MCF 10A (cell line): ENCODE data around the gene PLOD1. TPM values are rescaled to one million over a fixed set of nuclear protein-coding genes. Genes with fewer than 3 reads are reported as not detected.

Source experiments
- BruUV-seq: library from RNA; stranded (reverse); fragments of 400-500 nt; replicated peaks from 2 replicates; lab custom pipeline; 2021; lab: Mats Ljungman, UMichigan
- CTCF ChIA-PET: fragments of 300-600 bp; sonication (Branson Sonifier 250); formaldehyde crosslinking; extraction: SDS; loops from one replicate; lab custom pipeline; 2021; ENCODE audit warnings: antibody characterized with exemption, inconsistent platforms; lab: Yijun Ruan, JAX
- POLR2A ChIA-PET: fragments of 300-600, 350-650 bp; sonication (Branson Sonifier 250); formaldehyde crosslinking; extraction: SDS; loops from one replicate; lab custom pipeline; 2020; ENCODE audit warnings: antibody characterized with exemption, inconsistent platforms; lab: Yijun Ruan, JAX
- DNase-seq: peaks from one replicate; pipeline ENCODE4 v3.0.0-alpha.2; 2018; ENCODE audit not compliant: unreplicated experiment
- H3K27ac Mint-ChIP-seq: one replicate; pipeline ENCODE4 v1.8.0; 2022; ENCODE audit warnings: mild to moderate bottlenecking, low read depth, mixed read lengths; ENCODE audit not compliant: unreplicated experiment
- H3K27me3 Mint-ChIP-seq: one replicate; pipeline ENCODE4 v1.8.0; 2022; ENCODE audit warnings: mixed read lengths; ENCODE audit not compliant: insufficient read depth, unreplicated experiment
- H3K36me3 Mint-ChIP-seq: one replicate; pipeline ENCODE4 v1.8.0; 2022; ENCODE audit warnings: mild to moderate bottlenecking, moderate library complexity, mixed read lengths; ENCODE audit not compliant: insufficient read depth, unreplicated experiment
- H3K4me1 Mint-ChIP-seq: one replicate; pipeline ENCODE4 v1.8.0; 2022; ENCODE audit warnings: mixed read lengths; ENCODE audit not compliant: insufficient read depth, unreplicated experiment
- H3K4me3 Mint-ChIP-seq: one replicate; pipeline ENCODE4 v1.8.0; 2022; ENCODE audit warnings: mild to moderate bottlenecking, moderate library complexity, mixed read lengths; ENCODE audit not compliant: unreplicated experiment
- H3K9me3 Mint-ChIP-seq: one replicate; pipeline ENCODE4 v1.8.0; 2022; ENCODE audit warnings: mixed read lengths; ENCODE audit not compliant: unreplicated experiment
- CTCF ChIP-seq: fragments of 200-600 bp; IDR thresholded peaks from one replicate; pipeline ENCODE4 v1.8.0; 2022; ENCODE audit warnings: antibody characterized with exemption, mild to moderate bottlenecking; ENCODE audit not compliant: unreplicated experiment
- intact Hi-C: fragments of 100-400 bp; cut with micrococcal nuclease; formaldehyde crosslinking; loops from 2 replicates; pipeline ENCODE4 v1.14.1; 2022
- total RNA-seq: library from RNA; stranded (reverse); gene quantifications from 2 replicates; pipeline ENCODE4 v1.2.3, GENCODE V29; 2022

The PLOD1 gene
- total RNA-seq, 1 experiment from 2014 or later, result 48.2 TPM

- POLR2A ChIA-PET, result interaction anchor here (0.8 to 8.0 kb wide), 2 partner anchors 11 to 19 kb away, joined by 5 to 123 read pairs; no protein-coding TSS in a partner anchor
- no peak for DNase-seq
- intact Hi-C loops, result no loop called here
- no TSS peak for BruUV-seq
- CTCF ChIA-PET, result interaction anchor here (0.6 kb wide), 1 partner anchor 309 kb away, joined by 3 read pairs; no protein-coding TSS in a partner anchor
- H3K36me3 Mint-ChIP-seq, result peaks cover 45% of the 10 kb centered on the region
- no peaks in the 10 kb centered on the region for H3K27me3 Mint-ChIP-seq
- H3K4me1 Mint-ChIP-seq, result peaks cover 38% of the 10 kb centered on the region
- H3K4me3 Mint-ChIP-seq, result no peak overlapping the region
- no peak overlapping the region for H3K27ac Mint-ChIP-seq
- TF ChIP-seq CTCF, result no peak
- H3K9me3 Mint-ChIP-seq, result no peaks in the 10 kb centered on the region
Observed at GRCh38 chr1:11920239-11920903, 14.1 kb upstream of the PLOD1 start.

GRCh38 chr1:11921022-11921421 is 13.5 kb upstream of the PLOD1 start:
- no peak for DNase-seq
- H3K9me3 Mint-ChIP-seq, result no peaks in the 10 kb centered on the region
- ChIA-PET CTCF (no interaction called here), POLR2A (interaction anchor here (0.8 to 8.0 kb wide), 2 partner anchors 11 to 18 kb away, joined by 5 to 123 read pairs; no protein-coding TSS in a partner anchor)
- H3K4me1 Mint-ChIP-seq, result peaks cover 38% of the 10 kb centered on the region
- peaks cover 45% of the 10 kb centered on the region for H3K36me3 Mint-ChIP-seq
- intact Hi-C loops, result no loop called here
- no peak for TF ChIP-seq CTCF
- no TSS peak for BruUV-seq
- no peak overlapping the region for H3K4me3 Mint-ChIP-seq
- no peaks in the 10 kb centered on the region for H3K27me3 Mint-ChIP-seq
- no peak overlapping the region for H3K27ac Mint-ChIP-seq

GRCh38 chr1:11923069-11923826 is 11.3 kb upstream of the PLOD1 start:
- no TSS peak for BruUV-seq
- CTCF ChIA-PET, result no interaction called here
- Mint-ChIP-seq H3K27ac (no peak overlapping the region), H3K9me3 (no peaks in the 10 kb centered on the region), H3K4me3 (peak overlapping the region; percentile 78), H3K27me3 (no peaks in the 10 kb centered on the region), H3K36me3 (peaks cover 45% of the 10 kb centered on the region), H3K4me1 (peaks cover 38% of the 10 kb centered on the region)
- DNase-seq, result no peak
- POLR2A ChIA-PET, result interaction anchor here (8.0 kb wide), 1 partner anchor 14 kb away, joined by 123 read pairs; no protein-coding TSS in a partner anchor
- no peak for TF ChIP-seq CTCF
- intact Hi-C loops, result no loop called here

GRCh38 chr1:11923827-11924113 is 10.7 kb upstream of the PLOD1 start:
- POLR2A ChIA-PET, result interaction anchor here (8.0 kb wide), 1 partner anchor 14 kb away, joined by 123 read pairs; no protein-coding TSS in a partner anchor
- no peak for TF ChIP-seq CTCF
- Mint-ChIP-seq H3K9me3 (no peaks in the 10 kb centered on the region), H3K36me3 (peaks cover 42% of the 10 kb centered on the region), H3K27ac (no peak overlapping the region), H3K4me3 (peak overlapping the region; percentile 78), H3K27me3 (no peaks in the 10 kb centered on the region), H3K4me1 (peaks cover 35% of the 10 kb centered on the region)
- BruUV-seq, result no TSS peak
- DNase-seq, result no peak
- intact Hi-C loops, result no loop called here
- CTCF ChIA-PET, result no interaction called here
